Stimulated activated CD8-positive, alpha-beta memory T cell treated with anti-CD3 and anti-CD28 coated beads, Interleukin-12 subunit alpha, Interleukin-12 subunit beta, amount 100 ng/mL, for 1 hour (primary cell): ENCODE results near the gene PBX1.

Experiments
- DNase-seq: peaks from one replicate; pipeline ENCODE4 v3.0.0-alpha.2; 2020; ENCODE audit warnings: low read depth

The PBX1 gene

GRCh38 chr1:164824542-164824941 is 265.6 kb downstream of the PBX1 start:
- no peak for DNase-seq

DNA sequence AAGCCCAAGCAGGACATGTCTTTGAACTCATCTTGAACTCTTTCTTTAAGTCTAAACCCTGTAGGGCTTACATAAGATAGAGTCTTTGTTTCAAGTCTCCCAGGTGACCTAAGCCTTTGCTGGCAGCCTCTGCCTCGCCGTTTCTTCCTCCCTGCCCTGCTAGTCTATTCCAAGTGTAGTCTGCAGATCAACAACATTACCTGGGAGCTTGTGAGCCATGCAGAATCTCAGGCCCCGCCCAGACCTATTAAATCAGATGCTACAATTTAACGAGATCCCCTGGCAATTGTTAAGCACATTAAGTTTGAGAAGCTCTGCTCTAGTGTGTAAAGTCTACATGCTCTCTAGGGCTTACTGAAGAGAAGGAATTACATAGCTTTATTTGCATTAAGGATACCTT is 271.6 kb downstream of the PBX1 start:
- no peak for DNase-seq

DNA sequence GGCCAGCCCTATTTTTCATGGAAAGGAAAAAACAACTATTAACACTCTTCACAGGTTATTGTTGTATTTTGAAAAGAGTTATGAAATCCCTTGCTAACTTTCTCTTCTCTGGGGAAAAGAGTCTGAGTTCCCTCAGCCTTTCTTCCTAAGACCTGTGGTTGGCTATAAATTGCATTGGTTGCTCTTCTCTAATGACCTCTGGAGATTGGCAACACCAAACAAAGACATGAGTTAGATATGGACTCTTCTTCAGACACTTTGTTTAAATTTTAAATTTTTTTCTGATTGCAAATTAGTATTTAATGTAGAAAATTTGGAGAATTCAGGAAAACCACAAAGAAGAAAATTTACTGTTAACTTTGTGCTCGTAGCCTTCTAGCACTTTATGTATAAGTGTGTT is 275.7 kb downstream of the PBX1 start:
- DNase-seq, result no peak

DNA sequence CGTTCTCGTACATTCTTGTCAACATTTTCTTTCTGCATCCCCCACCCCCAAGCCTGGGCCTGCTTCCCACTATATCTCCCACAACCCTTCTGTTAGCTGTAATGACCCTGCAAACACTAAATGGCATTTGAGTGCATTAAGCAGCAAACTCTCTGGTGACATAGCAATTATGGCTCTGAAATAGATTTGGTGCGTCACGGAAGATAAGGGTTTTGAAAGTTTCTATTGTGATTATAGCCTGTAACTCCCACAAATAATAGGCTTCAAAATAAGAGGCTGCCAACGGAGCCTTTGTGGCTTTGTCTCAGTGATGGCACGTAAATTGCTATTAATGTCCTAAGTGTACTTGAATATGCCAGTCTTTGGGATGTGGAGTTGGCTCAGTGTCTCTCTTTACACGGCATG is 277.6 kb downstream of the PBX1 start:
- no peak for DNase-seq

DNA sequence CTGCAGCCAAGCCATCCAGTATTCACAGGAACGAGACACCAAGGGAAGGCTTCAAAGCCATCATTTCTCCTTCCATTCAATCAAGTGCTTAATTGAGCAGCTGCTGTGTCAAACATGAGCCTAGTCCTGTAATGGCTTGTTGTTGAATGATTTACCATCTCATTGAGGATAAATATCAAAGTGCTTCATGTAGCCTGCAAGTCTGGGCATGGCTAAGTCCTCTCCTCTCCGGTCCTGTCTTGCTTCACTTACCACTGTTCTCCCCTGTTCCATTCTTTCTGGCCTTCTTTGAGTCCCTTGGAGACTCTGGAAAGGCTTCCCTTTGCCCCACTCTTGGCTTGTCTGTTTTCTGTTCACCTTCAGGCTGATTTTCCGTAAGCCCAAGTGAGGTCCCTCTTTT is 279.8 kb downstream of the PBX1 start:
- DNase-seq, result no peak

DNA sequence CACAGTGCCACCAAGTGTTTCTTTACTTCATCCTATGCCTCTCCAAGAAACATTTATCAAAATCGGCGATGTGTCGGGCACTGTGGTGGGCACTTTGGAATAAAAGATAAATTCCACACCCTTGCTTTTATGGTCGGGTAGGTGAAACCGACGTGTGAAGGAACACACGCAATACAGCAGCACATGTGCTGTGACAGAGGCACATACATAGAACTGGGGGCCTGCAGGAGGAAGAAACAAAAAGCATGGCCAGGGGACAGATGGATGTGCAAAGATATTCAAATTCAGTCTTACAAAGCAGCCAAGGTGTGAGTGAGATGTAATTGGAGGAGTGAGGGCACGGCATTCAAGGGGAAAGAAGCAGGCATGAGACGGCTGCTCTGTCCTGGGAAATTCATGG is 282.0 kb downstream of the PBX1 start:
- no peak for DNase-seq

DNA sequence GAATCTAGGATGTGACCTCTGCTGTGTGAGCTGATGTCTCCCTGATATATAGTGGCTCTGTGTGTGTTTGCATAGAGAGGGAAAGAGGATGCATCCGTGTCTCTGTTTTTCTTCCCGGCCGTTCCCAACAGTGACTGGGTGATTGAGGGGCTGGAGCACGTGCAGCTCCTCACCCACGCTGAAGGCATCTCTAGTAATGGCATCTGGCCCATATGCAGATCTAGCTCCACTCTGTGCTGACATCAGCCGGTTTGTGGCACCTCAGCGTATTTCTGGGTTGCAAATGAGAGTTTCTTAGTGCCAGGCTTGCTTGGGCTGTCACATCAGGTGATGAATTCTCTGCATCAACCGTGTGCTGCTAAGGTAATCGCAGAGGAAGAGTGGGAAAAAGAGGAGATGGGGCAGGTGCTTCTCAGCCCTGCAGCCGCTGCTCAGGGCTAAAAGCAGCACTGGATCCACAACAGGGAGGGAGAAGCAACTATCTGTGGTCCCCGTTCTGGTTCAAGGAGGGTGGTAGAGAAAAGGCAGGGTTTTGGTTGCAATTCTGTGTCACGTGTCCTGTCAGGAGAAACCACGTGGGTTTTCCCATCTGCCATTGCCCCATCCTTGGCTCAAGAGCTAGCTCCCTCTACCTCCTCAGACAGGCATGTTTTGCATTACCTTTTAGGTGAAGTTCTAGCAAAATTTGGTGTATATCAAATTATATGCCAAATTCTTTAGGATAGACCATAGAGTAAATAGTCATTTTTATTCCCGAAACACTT is 282.9 kb downstream of the PBX1 start:
- no peak for DNase-seq

- DNase-seq, result no peak
Measured at GRCh38 chr1:164842870-164843269, 283.9 kb downstream of the PBX1 start.

DNA sequence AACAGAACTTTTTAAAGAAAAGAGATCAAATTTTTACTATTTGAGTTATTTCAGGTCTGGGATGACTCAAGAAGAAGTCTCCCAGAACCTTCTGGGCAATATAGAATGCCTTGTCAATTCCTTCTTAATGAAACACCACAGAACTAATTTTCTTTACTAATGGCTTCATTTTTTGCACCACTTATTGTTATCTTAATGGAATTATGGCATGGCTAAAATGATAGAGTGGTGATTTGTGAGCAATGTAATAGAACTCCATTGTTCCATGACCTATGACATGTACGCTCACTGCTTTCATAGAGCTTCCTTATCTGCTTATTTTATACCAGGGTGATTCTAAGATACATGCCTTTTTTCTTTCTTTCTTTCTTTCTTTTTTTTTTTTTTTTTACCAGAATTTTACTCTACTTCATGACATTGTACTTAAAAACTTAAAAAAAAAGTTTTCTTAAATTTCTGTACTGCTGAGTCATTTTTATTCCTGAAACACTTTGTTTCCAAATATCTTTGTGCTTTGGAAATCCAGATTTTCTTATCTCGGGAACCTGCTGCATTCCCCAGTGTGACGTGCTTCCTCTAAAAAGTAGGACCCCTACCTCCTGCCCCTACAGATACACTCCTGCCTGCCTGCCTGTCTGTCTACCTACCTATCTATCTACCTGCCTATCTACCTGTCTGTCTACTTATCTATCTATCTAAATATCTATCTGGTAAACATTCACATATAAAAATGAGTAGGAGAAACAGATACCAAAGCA is 284.9 kb downstream of the PBX1 start:
- DNase-seq, result no peak

DNA sequence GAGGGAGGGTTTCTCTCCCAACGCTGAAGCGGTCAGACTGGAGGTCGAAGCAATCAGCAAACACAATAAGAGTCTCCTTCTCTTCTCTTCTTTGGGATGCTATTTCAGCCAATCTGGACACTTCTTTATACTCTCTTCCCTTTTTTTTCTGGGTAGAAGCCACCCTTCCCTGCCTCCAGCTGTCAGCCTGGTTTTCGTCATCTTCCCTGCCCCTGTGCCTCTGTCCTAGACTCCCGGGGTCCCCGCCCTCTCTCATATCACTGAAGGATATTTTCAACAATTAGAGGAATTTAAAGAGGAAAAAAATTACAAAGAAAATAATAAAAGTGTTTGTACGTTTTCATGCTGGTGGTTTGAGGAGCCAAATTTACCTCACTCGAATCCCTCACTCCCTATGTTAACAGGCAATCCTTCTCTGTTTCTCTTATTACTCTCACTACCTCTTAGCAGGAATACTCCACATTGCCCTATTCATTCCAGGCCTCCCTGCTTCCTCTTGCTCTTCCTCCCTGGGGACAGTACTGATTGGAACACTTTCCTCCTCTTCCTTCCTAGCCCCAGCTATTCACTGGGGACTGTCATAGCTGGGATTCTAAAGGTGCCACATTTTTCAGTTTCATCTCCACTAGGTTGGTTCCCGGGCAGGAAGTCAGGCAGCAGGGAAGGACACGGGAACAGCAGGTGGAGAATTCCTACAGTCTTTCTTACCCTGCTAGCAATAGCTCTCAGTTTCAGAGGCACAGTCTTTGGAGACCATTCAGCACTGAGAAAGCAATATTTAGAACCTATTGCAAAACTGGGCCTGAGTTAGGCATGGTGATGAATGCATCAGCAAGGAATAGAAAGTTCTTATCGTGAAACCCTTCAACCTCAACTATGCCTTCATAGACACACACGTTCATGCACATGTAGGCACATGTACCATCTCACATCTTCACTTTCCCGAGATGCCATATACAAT is 288.0 kb downstream of the PBX1 start:
- DNase-seq, result no peak

DNA sequence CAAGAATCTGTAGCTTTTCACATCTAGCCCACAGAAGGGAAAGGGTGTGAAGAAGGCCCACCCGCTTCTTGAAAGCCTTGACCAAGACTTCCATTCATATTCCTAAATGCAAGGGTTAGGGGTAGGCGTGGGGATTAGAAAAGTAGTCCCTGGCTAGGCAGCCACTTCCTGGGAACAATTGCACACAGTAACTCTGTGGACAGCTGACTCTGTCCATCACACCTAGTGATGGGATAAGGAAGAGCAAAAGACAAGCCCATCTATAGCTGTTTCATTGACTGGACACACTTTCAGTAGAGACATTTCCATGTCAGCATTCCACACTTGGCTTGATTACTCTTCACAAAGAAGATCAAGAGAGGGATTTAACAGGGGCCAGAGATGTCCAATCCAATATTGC is 294.2 kb downstream of the PBX1 start:
- DNase-seq, result no peak

GRCh38 chr1:164855716-164856329 is 296.8 kb downstream of the PBX1 start:
- DNase-seq, result no peak

GRCh38 chr1:164856381-164856780 is 297.4 kb downstream of the PBX1 start:
- no peak for DNase-seq

- no peak for DNase-seq
Measured at GRCh38 chr1:164857439-164857838, 298.5 kb downstream of the PBX1 start.

GRCh38 chr1:164858096-164858632 is 299.2 kb downstream of the PBX1 start:
- no peak for DNase-seq

DNA sequence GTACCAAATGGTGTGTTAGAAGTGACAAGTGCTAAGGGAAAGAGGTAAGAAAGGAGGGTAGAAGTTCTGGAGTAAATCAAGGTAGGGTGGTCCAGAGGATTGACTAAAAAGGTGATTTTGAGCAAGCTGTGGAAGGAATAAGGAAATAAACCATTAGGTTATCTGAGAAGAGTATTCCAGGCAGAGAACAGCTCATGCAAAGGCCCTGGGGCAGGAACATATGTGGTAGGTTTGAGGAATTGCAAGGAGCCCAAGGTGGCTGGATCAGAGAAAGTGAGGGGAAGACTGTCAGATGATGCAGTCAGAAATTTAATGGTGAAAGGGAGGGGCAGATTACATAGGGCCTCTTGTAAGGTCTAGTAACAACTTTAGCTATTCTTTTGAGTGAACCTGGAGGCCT is 302.6 kb downstream of the PBX1 start:
- DNase-seq, result no peak

DNA sequence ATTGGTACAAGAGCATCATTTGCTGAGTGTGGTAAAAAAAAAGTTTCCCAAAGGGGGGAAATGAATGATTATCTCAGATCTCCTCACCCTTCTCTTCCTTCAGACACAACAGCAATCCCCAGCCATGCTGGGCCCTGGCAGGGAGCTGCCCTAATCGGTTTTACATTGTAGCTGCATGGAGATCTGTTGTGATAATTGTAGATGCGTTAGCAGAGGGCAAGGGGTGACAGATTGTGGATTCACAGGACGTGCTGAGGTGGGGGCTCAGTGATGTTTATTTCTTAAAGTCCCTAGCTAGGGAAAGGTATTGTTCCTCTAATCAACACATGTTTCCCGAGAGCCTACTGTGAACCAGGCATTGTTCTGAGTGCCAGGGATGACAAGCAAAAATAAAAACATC is 304.1 kb downstream of the PBX1 start:
- no peak for DNase-seq

GRCh38 chr1:164864161-164864560 is 305.2 kb downstream of the PBX1 start:
- no peak for DNase-seq

GRCh38 chr1:164865385-164865784 is 306.4 kb downstream of the PBX1 start:
- DNase-seq, result no peak

DNA sequence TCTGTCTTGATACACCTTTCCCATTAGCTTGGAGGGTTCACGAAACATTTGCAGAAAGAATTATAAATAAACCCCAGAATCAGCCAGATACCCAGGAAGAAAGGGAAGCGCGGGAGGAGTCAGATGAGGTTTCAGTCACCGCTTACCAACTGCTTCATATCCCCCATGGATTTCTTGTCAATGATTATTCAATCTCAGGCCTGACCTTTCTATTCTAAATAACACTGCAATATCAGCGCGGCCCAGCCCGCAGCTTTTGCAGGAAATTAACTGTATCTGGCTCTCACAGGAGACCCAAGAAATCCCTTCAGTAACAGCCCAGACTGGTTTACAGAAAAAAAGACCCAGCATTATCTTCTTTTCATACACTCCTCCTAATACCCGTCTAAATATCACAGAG is 308.6 kb downstream of the PBX1 start:
- DNase-seq, result no peak

DNA sequence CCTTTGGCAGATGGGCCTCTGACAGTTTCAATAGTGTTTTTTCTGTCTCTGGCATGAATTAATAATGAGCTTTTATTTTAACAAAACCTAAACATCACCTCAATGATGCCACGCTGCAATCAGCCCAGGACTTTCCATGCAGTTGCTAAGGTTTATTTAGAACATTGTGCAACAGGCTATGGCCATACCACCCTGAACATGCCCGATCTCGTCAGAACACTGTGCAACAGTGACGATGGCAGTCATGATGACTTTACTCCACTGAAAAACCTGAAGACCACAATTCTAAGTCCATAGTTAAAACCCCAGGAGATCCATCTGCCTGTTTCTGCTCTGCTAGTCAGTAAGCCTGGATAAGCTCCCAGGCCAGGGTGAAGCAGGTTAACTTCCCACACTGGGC is 310.0 kb downstream of the PBX1 start:
- DNase-seq, result no peak

DNA sequence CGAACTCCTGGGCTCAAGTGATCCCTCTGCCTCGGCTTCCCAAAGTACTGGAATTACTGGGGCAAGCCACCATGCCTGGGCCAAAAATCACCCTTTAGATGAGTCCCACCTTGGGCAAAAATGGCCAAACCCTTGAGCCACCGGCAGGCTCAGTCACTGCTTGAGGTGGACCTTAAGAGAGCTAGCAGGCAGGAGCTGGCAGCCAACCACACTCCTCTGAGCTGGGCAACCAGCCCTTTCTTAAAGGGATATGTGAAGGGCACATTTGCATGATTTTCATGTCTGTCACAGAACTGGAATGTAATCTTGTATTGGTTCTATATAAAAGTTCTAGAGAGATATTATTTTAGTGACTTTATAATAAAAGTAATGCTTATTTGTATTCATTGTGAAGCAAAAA is 316.5 kb downstream of the PBX1 start:
- no peak for DNase-seq
